Measurements from ENCODE around the gene ALG1. TPM values are rescaled to one million over a fixed set of nuclear protein-coding genes. Genes with fewer than 3 reads are reported as not detected.
A peak's percentile ranks its signal among the peaks of the same experiment; 100 is the strongest.

ALG1 gene
- total RNA-seq (10 to 100 TPM; 22.8 to 27.6 TPM), polyA plus RNA-seq (10 to 100 TPM; 23.3 to 25.1 (median 24.3) TPM), total RNA-seq (13.8 to 67.9 (median 28.1) reads per million in 6 experiments)

- POLR2A ChIA-PET, result interaction anchor here (0.8 to 2.3 kb wide), 3 partner anchors 21 to 38 kb away, joined by 4 to 9 read pairs (median 5); partner anchors contain the start of gene NAGPA
Measured at GRCh38 chr16:5071681-5072333, at the start of gene ALG1. Gene ALG1 (plus strand): TSS chr16:5071843. CDS start chr16:5071850, 7 bp downstream.

GRCh38 chr16:5022521-5022920 is 49.1 kb upstream of the ALG1 start:
- DNase-seq (no peak), ATAC-seq (no peak)
- H3K4me1 Mint-ChIP-seq, result no peaks in the 10 kb centered on the region
- H3K4me3 Mint-ChIP-seq, result no peak overlapping the region
- H3K27ac Mint-ChIP-seq, result no peak overlapping the region
- no peaks in the 10 kb centered on the region for H3K9me3 Mint-ChIP-seq
- peaks cover 0 to 8% (median 2%) of the 10 kb centered on the region in 5 donors for H3K27me3 Mint-ChIP-seq
- H3K36me3 Mint-ChIP-seq, result peaks cover 0 to 7% (median 0%) of the 10 kb centered on the region in 3 donors
- POLR2A ChIA-PET, result no interaction called here

More at GRCh38 chr16:5071681-5072333, at the start of gene ALG1:
- peak; percentile 93 to 96 for ATAC-seq
- Mint-ChIP-seq H3K4me3 (peak within 1 kb of the TSS; percentile 94 to 99 (median 96)), H3K27ac (peak within 1 kb of the TSS; percentile 94 to 98 (median 97)), H3K27me3 (no peaks in the 10 kb centered on the region), H3K4me1 (peaks cover 25 to 43% (median 31%) of the 10 kb centered on the region in 4 donors), H3K9me3 (no peaks in the 10 kb centered on the region), H3K36me3 (peaks cover 0 to 28% (median 2%) of the 10 kb centered on the region in 3 donors)
- peak; percentile 81 to 93 (median 88) for DNase-seq

- no peak for ATAC-seq
- POLR2A ChIA-PET, result no interaction called here
- H3K4me1 Mint-ChIP-seq, result peaks cover 0 to 4% (median under 1%) of the 10 kb centered on the region in 4 donors
- H3K4me3 Mint-ChIP-seq, result no peak overlapping the region
- H3K36me3 Mint-ChIP-seq, result peaks cover 0 to 20% (median 0%) of the 10 kb centered on the region in 3 donors
- H3K27me3 Mint-ChIP-seq, result peaks cover 0 to 7% (median 2%) of the 10 kb centered on the region in 5 donors
- no peak for DNase-seq
- peak overlapping the region in 1 of 10 donors; percentile 24 for H3K27ac Mint-ChIP-seq
- H3K9me3 Mint-ChIP-seq, result no peaks in the 10 kb centered on the region
Measured at GRCh38 chr16:5024632-5025031, 47.0 kb upstream of the ALG1 start.

- Mint-ChIP-seq H3K27me3 (peaks cover 0 to 3% (median 0%) of the 10 kb centered on the region in 5 donors), H3K27ac (no peak overlapping the region), H3K36me3 (peaks cover 0 to 22% (median 0%) of the 10 kb centered on the region in 3 donors), H3K4me1 (peaks cover 0 to 4% (median under 1%) of the 10 kb centered on the region in 4 donors), H3K9me3 (no peaks in the 10 kb centered on the region), H3K4me3 (no peak overlapping the region)
- ATAC-seq (no peak), DNase-seq (peak in 1 of 10 donors; percentile 5)
- POLR2A ChIA-PET, result no interaction called here
Measured at GRCh38 chr16:5025171-5025632, 46.4 kb upstream of the ALG1 start.

GRCh38 chr16:5026664-5027063 is 45.0 kb upstream of the ALG1 start:
- peaks cover 0 to 5% (median under 1%) of the 10 kb centered on the region in 4 donors for H3K4me1 Mint-ChIP-seq
- peaks cover 0 to 2% (median 0%) of the 10 kb centered on the region in 5 donors for H3K27me3 Mint-ChIP-seq
- no peak overlapping the region for H3K27ac Mint-ChIP-seq
- no peak for ATAC-seq
- H3K4me3 Mint-ChIP-seq, result no peak overlapping the region
- no peaks in the 10 kb centered on the region for H3K9me3 Mint-ChIP-seq
- DNase-seq, result no peak
- POLR2A ChIA-PET, result no interaction called here
- peaks cover 0 to 32% (median 0%) of the 10 kb centered on the region in 3 donors for H3K36me3 Mint-ChIP-seq

- Mint-ChIP-seq H3K4me1 (peaks cover 0 to 9% (median 2%) of the 10 kb centered on the region in 4 donors), H3K9me3 (no peaks in the 10 kb centered on the region), H3K36me3 (peaks cover 0 to 35% (median 0%) of the 10 kb centered on the region in 3 donors), H3K27ac (no peak overlapping the region), H3K27me3 (peaks cover 0 to under 1% (median 0%) of the 10 kb centered on the region in 5 donors), H3K4me3 (no peak overlapping the region)
- ATAC-seq, result no peak
- POLR2A ChIA-PET, result no interaction called here
- no peak for DNase-seq
Measured at GRCh38 chr16:5027086-5027485, 44.6 kb upstream of the ALG1 start.

GRCh38 chr16:5027575-5028235 is 43.9 kb upstream of the ALG1 start:
- Mint-ChIP-seq H3K4me3 (no peak overlapping the region), H3K4me1 (peaks cover 3 to 13% (median 5%) of the 10 kb centered on the region in 4 donors), H3K9me3 (no peaks in the 10 kb centered on the region), H3K27me3 (no peaks in the 10 kb centered on the region), H3K36me3 (peaks cover 0 to 35% (median 0%) of the 10 kb centered on the region in 3 donors), H3K27ac (peak overlapping the region in 1 of 10 donors; percentile 34)
- ATAC-seq, result no peak
- POLR2A ChIA-PET, result no interaction called here
- no peak for DNase-seq

GRCh38 chr16:5028950-5029475 is 42.6 kb upstream of the ALG1 start:
- peaks cover 6 to 19% (median 11%) of the 10 kb centered on the region in 4 donors for H3K4me1 Mint-ChIP-seq
- H3K27ac Mint-ChIP-seq, result peak overlapping the region in 2 of 10 donors; percentile 53 to 92
- DNase-seq, result no peak
- H3K4me3 Mint-ChIP-seq, result no peak overlapping the region
- no peak for ATAC-seq
- POLR2A ChIA-PET, result no interaction called here
- peaks cover 0 to 35% (median 0%) of the 10 kb centered on the region in 3 donors for H3K36me3 Mint-ChIP-seq
- no peaks in the 10 kb centered on the region for H3K27me3 Mint-ChIP-seq
- H3K9me3 Mint-ChIP-seq, result no peaks in the 10 kb centered on the region

- H3K4me3 Mint-ChIP-seq, result peak overlapping the region in 1 of 10 donors; percentile 30
- peaks cover 0 to 33% (median 0%) of the 10 kb centered on the region in 3 donors for H3K36me3 Mint-ChIP-seq
- no peaks in the 10 kb centered on the region for H3K9me3 Mint-ChIP-seq
- DNase-seq, result no peak
- POLR2A ChIA-PET, result interaction anchor here (0.6 kb wide), 1 partner anchor 23 kb away, joined by 3 read pairs; no protein-coding TSS in a partner anchor
- H3K4me1 Mint-ChIP-seq, result peaks cover 12 to 27% (median 19%) of the 10 kb centered on the region in 4 donors
- ATAC-seq, result no peak
- peak overlapping the region in 2 of 10 donors; percentile 66 to 73 for H3K27ac Mint-ChIP-seq
- H3K27me3 Mint-ChIP-seq, result no peaks in the 10 kb centered on the region
Measured at GRCh38 chr16:5030251-5030870, 41.3 kb upstream of the ALG1 start.

GRCh38 chr16:5031601-5032000 is 40.0 kb upstream of the ALG1 start:
- ATAC-seq (no peak), DNase-seq (no peak)
- H3K27me3 Mint-ChIP-seq, result no peaks in the 10 kb centered on the region
- H3K4me1 Mint-ChIP-seq, result peaks cover 12 to 27% (median 20%) of the 10 kb centered on the region in 4 donors
- no peaks in the 10 kb centered on the region for H3K9me3 Mint-ChIP-seq
- H3K36me3 Mint-ChIP-seq, result peaks cover 0 to 33% (median 0%) of the 10 kb centered on the region in 3 donors
- peak overlapping the region in 9 of 10 donors; percentile 30 to 78 (median 54) for H3K4me3 Mint-ChIP-seq
- peak overlapping the region in 4 of 10 donors; percentile 26 to 75 (median 60) for H3K27ac Mint-ChIP-seq
- POLR2A ChIA-PET, result interaction anchor here (0.6 kb wide), 2 partner anchors 48 to 54 kb away, joined by 3 to 4 read pairs; no protein-coding TSS in a partner anchor

- Mint-ChIP-seq H3K4me1 (peaks cover 14 to 27% (median 21%) of the 10 kb centered on the region in 4 donors), H3K27ac (peak overlapping the region in 8 of 10 donors; percentile 60 to 89 (median 78)), H3K9me3 (no peaks in the 10 kb centered on the region), H3K36me3 (peaks cover 0 to 25% (median 0%) of the 10 kb centered on the region in 3 donors), H3K4me3 (peak overlapping the region; percentile 68 to 88 (median 80)), H3K27me3 (no peaks in the 10 kb centered on the region)
- DNase-seq, result no peak
- POLR2A ChIA-PET, result interaction anchor here (2.7 kb wide), 1 partner anchor 65 kb away, joined by 9 read pairs; the partner anchor contains the start of gene EEF2KMT
- ATAC-seq, result no peak
Measured at GRCh38 chr16:5032748-5033167, 38.9 kb upstream of the ALG1 start.
